ENCODE results near the gene UBXN11.
"Not testable (repeated sequence)": the region's sequence is repeated elsewhere in the genome, so short reads cannot be mapped to it uniquely, and the experiment has no call there.

Gene UBXN11

DNA sequence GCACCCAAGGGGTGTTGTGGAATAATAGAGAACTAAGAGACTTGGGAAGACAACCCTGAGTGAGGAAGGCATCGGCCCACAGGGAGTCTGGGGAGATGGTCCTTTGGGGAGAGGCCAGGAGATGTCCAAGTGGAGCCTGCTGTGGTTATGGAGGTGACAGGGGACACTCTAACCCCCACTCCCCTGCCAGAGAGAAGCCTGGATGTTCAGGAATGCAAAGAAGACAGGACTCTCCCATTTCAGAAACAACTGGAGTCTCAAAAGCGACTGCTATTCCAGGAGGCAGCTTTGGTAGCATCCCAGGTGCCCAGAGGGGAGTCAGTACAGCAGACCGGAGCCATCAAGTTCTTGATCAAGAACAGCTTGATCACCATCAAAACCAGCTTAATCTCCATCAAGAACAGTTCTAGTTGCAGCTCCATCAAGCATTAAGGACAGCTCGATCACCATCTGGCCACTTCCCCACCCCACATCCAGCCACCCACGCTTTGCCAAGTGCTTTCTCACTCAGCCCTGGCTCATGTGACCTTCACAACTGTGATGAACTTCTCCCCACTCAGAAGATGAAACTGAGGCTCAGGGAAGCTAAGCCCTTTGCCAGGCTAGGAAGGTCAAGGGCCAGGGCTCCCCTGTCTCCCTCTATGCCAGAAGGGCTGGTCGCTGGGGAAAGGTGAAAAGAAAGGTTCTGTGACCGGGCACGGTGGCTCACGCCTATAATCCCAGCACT is 12.1 kb upstream of the UBXN11 start:
- TF ChIP-seq, protein P1, sequence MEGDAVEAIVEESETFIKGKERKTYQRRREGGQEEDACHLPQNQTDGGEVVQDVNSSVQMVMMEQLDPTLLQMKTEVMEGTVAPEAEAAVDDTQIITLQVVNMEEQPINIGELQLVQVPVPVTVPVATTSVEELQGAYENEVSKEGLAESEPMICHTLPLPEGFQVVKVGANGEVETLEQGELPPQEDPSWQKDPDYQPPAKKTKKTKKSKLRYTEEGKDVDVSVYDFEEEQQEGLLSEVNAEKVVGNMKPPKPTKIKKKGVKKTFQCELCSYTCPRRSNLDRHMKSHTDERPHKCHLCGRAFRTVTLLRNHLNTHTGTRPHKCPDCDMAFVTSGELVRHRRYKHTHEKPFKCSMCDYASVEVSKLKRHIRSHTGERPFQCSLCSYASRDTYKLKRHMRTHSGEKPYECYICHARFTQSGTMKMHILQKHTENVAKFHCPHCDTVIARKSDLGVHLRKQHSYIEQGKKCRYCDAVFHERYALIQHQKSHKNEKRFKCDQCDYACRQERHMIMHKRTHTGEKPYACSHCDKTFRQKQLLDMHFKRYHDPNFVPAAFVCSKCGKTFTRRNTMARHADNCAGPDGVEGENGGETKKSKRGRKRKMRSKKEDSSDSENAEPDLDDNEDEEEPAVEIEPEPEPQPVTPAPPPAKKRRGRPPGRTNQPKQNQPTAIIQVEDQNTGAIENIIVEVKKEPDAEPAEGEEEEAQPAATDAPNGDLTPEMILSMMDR (IDR thresholded peaks at IDR 0.05; ENCODE audit: control insufficient read depth, insufficient read depth, low read depth, low read length, missing control alignments): no peak
- no peak for DNase-seq (ENCODE audit: low read depth)
- no peak overlapping the region for H3K4me3 ChIP-seq (ENCODE audit: control insufficient read depth, low read depth, low read length)

DNA sequence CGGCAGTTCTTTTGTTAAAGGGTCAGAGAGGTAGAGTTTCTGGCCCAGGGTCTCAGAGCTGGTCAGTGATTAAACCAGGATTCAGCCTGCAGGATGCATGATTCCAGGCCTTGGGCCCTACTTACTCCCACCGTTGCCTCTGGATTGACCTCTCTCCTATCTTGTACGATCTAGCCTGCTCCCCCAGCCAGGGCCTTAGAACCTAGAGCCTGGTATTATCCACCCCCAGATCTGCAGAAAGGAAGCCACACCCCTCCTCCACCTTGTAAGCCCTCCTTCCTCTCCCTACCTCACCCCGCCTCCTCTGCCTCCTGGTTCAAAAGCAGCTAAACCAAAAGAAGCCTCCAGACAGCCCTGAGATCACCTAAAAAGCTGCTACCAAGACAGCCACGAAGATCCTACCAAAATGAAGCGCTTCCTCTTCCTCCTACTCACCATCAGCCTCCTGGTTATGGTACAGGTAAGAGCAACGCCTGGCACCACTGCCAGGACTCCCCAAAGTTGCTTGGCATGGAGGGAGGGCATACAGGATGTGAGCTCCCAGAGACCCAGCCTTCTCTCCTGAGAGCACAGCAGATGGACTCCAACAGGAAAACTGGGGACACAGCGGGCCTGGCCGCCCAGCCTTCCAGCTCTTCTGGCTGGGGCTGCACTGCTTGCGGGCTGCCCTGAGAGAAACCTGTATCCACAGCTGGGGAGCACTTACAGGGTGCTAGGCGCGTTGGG is 11.3 kb upstream of the UBXN11 start, which contains the start of gene CD52:
Gene CD52 (plus strand): TSS at position 347 of the 726 bp plus-strand sequence. CDS start 60 bp downstream, at position 407.
- TF ChIP-seq, protein P1 (IDR thresholded peaks at IDR 0.05; ENCODE audit: control insufficient read depth, insufficient read depth, low read depth, low read length, missing control alignments): no peak
- DNase-seq (ENCODE audit: low read depth): no peak
- H3K4me3 ChIP-seq (ENCODE audit: control insufficient read depth, low read depth, low read length): no peak within 1 kb of the TSS

- TF ChIP-seq, protein P1 (IDR thresholded peaks at IDR 0.05; ENCODE audit: control insufficient read depth, insufficient read depth, low read depth, low read length, missing control alignments): no peak
- DNase-seq (ENCODE audit: low read depth): no peak
- no peak overlapping the region for H3K4me3 ChIP-seq (ENCODE audit: control insufficient read depth, low read depth, low read length)
Observed at GRCh38 chr1:26317146-26317545, 10.7 kb upstream of the UBXN11 start.

DNA sequence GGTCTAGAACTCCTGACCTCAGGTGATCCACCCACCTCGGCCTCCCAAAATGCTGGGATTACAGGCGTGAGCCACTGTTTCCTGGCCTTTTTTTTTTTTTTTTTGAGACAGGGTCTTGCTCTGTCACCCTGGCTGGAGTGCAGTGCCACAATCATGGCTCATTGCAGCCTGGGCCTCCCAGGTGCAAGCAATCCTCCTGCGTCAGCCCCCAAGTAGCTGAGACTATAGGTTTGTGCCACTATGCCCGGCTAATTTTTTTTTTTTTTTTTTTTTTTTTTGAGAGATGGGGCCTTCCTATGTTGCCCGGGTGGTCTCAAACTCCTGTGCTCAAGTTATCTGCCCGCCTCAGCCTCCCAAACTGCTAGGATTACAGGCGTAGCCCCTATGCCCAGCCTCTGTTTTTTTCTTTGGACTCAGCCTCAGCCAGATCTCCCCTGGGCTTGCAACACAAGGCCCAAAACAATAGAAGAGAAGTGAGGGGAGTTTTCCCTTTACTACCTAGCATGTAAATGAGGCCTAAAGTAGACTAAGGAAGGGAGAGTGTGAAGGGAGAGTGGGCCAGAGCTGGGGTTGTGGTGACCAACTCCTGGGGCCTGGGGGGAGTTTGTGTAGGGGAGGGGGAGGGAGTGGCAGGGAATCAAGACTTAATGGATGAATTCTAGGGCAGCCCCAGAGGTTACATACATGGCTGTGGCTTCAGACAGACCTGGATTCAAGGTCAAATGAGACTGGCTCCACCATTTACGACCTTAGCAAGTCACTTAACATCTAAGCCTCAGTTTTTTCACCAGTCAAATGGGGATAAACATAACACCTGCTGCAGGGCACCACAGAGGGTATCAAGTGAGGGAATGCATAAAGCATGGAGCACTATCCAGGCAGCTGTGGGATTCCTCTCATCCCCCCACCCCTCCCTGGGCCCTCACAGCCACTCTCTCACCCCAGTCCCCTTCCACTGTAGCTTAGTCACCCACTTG is 9.7 kb upstream of the UBXN11 start:
- no peak overlapping the region for H3K4me3 ChIP-seq (ENCODE audit: control insufficient read depth, low read depth, low read length)
- DNase-seq (ENCODE audit: low read depth): no peak
- TF ChIP-seq, protein P1 (IDR thresholded peaks at IDR 0.05; ENCODE audit: control insufficient read depth, insufficient read depth, low read depth, low read length, missing control alignments): no peak

DNA sequence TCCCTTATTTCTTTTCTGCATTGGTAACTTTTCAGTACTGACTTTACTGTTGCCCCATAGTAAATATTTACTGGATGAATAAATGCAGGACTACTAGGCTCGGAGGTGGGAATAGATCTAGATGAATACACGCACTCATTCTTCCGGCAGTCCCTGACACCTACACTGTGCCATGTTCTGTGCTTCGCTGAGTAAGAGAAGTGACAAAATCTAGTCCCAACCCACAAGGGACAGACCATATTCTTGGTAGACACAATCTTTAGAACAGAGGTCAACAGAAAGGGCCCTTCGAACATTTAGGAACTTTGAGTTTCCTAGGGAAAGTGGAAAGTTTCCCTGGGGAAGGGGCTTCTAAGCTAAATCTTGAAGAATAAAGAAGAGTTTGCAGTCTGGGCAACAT is 8.1 kb upstream of the UBXN11 start:
- no peak overlapping the region for H3K4me3 ChIP-seq (ENCODE audit: control insufficient read depth, low read depth, low read length)
- TF ChIP-seq, protein P1 (IDR thresholded peaks at IDR 0.05; ENCODE audit: control insufficient read depth, insufficient read depth, low read depth, low read length, missing control alignments): no peak
- DNase-seq (ENCODE audit: low read depth): no peak

DNA sequence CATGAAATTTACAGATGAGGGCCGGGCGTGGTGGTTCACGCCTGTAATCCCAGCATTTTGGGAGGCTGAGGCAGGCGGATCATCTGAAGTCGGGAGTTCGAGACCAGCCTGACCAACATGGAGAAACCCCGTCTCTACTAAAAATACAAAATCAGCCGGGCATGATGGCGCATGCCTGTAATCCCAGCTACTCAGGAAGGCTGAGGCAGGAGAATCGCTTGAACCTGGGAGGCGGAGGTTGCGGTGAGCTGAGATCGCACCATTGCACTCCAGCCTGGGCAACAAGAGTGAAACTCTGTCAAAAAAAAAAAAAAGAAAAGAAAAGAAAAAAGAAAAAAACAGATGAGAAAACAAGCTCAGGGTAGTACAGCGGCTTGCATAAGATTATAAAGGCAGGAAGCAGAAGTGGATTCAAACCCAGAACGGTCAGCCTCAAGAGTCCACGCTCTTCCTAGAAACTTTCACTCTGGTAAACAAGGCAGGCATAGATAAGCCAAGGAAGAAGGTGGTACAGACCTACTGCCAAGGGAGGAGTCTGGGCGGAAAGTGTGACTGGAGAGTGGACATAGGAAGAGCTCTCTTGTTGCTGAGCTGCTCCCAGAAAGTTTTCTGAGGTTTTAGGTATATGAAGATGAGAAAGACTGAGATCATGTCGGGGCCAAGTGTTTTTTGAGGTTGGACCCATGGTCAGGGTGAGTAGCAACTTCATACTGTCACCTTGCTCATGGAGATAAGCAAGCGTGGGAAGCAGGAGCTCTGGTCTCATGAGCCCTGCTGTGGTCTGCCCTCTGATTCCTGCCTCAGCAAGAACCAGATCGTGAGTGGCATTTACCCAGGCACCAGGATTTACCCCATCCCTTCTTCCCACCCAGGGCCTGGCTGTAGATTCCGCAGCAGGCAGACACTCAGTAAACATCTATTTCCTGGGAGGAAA is 1.8 kb upstream of the UBXN11 start:
- not testable (repeated sequence) for DNase-seq (ENCODE audit: low read depth); H3K4me3 ChIP-seq (ENCODE audit: control insufficient read depth, low read depth, low read length)
